SK-N-SH treated with all-trans-retinoic acid at 6 μM for 48 hours (cell line): ENCODE results near the gene PDLIM4.

Experiments used
- ATAC-seq: fragments of 200-7000 bp; cut with Tn5 transposase; 3 replicates; pipeline ENCODE4 v1.9.1; 2020; ENCODE audit warnings: mild to moderate bottlenecking, moderate library complexity
- ARNTL ChIP-seq: fragments of 450-650 bp; formaldehyde crosslinking; IDR thresholded peaks from 2 replicates; pipeline ENCODE4 v1.5.0; 2020; ENCODE audit warnings: low read depth, mild to moderate bottlenecking, moderate library complexity, borderline replicate concordance
- BACH2 ChIP-seq: fragments of 250-450 bp; sonication (Bioruptor Pico); IDR thresholded peaks from 2 replicates; pipeline ENCODE4 v1.9.0; 2021; ENCODE audit warnings: mild to moderate bottlenecking, borderline replicate concordance
- CSDC2 ChIP-seq: fragments of 250-450 bp; sonication (Bioruptor Pico); IDR thresholded peaks from 2 replicates; pipeline ENCODE4 v1.5.0; 2020; ENCODE audit warnings: mild to moderate bottlenecking, moderate library complexity
- ESRRG ChIP-seq: fragments of 250-450 bp; sonication (Bioruptor Pico); IDR thresholded peaks from 2 replicates; pipeline ENCODE4 v1.6.1; 2021; ENCODE audit warnings: mild to moderate bottlenecking
- GLIS3 ChIP-seq: fragments of 250-450 bp; sonication (Bioruptor Pico); IDR thresholded peaks from 2 replicates; pipeline ENCODE4 v1.5.0; 2020; ENCODE audit warnings: mild to moderate bottlenecking, moderate library complexity
- ISL1 ChIP-seq: fragments of 250-450 bp; sonication (Bioruptor Pico); IDR thresholded peaks from 2 replicates; pipeline ENCODE4 v2.1.2; 2022; ENCODE audit warnings: mild to moderate bottlenecking, moderate library complexity
- OSR1 ChIP-seq: fragments of 250-450 bp; sonication (Bioruptor Pico); IDR thresholded peaks from 2 replicates; pipeline ENCODE4 v1.8.0; 2022; ENCODE audit warnings: moderate library complexity, mild to moderate bottlenecking, inconsistent platforms
- PPARA ChIP-seq: fragments of 250-450 bp; sonication (Bioruptor Pico); IDR thresholded peaks from 2 replicates; pipeline ENCODE4 v1.5.0; 2020; ENCODE audit warnings: mild to moderate bottlenecking, borderline replicate concordance
- RARB ChIP-seq: fragments of 250-450 bp; sonication (Bioruptor Pico); IDR thresholded peaks from 2 replicates; pipeline ENCODE4 v1.8.0; 2021; ENCODE audit warnings: mild to moderate bottlenecking, moderate library complexity
- SNAI2 ChIP-seq: fragments of 250-450 bp; sonication (Bioruptor Pico); IDR thresholded peaks from 2 replicates; pipeline ENCODE4 v1.5.0; 2020; ENCODE audit warnings: mild to moderate bottlenecking, moderate library complexity
- TCF4 ChIP-seq: fragments of 250-450 bp; sonication (Bioruptor Pico); IDR thresholded peaks from 2 replicates; pipeline ENCODE4 v1.8.0; 2021; ENCODE audit warnings: mild to moderate bottlenecking, moderate library complexity, borderline replicate concordance
- TOX ChIP-seq: fragments of 250-450 bp; sonication (Bioruptor Pico); IDR thresholded peaks from 2 replicates; pipeline ENCODE4 v1.8.0; 2021; ENCODE audit warnings: mild to moderate bottlenecking, moderate library complexity, borderline replicate concordance
- ZC3H10 ChIP-seq: fragments of 250-450 bp; sonication (Bioruptor Pico); IDR thresholded peaks from 2 replicates; pipeline ENCODE4 v1.5.1; 2021; ENCODE audit warnings: mild to moderate bottlenecking, moderate library complexity
- ZFP3 ChIP-seq: fragments of 250-450 bp; sonication (Bioruptor Pico); IDR thresholded peaks from 2 replicates; pipeline ENCODE4 v1.5.0; 2020; ENCODE audit warnings: mild to moderate bottlenecking, moderate library complexity
- ZFP30 ChIP-seq: fragments of 450-650 bp; formaldehyde crosslinking; IDR thresholded peaks from 2 replicates; pipeline ENCODE4 v1.5.0; 2022; ENCODE audit warnings: mild to moderate bottlenecking, moderate library complexity
- ZNF565 ChIP-seq: fragments of 450-650 bp; formaldehyde crosslinking; conservative IDR thresholded peaks from 2 replicates; pipeline ENCODE4 v1.5.0; 2020; ENCODE audit warnings: low read depth, mild to moderate bottlenecking, moderate library complexity
- ZNF70 ChIP-seq: fragments of 450-650 bp; formaldehyde crosslinking; IDR thresholded peaks from 2 replicates; pipeline ENCODE4 v1.5.0; 2020; ENCODE audit warnings: mild to moderate bottlenecking, moderate library complexity
- ZNF8 ChIP-seq: fragments of 450-650 bp; formaldehyde crosslinking; IDR thresholded peaks from 2 replicates; pipeline ENCODE4 v1.5.0; 2020; ENCODE audit warnings: mild to moderate bottlenecking, moderate library complexity
- TF ChIP-seq, protein P1 (sequence below): fragments of 250-450 bp; sonication (Bioruptor Pico); IDR thresholded peaks from 2 replicates; pipeline ENCODE4 v1.8.0; 2021; ENCODE audit warnings: low read depth, mild to moderate bottlenecking, moderate library complexity, borderline replicate concordance
- TF ChIP-seq, protein P2 (sequence below): fragments of 250-450 bp; sonication (Bioruptor Pico); IDR thresholded peaks from 2 replicates; pipeline ENCODE4 v1.5.1; 2020; ENCODE audit warnings: low read depth, mild to moderate bottlenecking, moderate library complexity
- TF ChIP-seq, protein P3 (sequence below): fragments of 250-450 bp; sonication (Bioruptor Pico); IDR thresholded peaks from 2 replicates; pipeline ENCODE4 v1.8.0; 2020; ENCODE audit warnings: mild to moderate bottlenecking, moderate library complexity, borderline replicate concordance
- TF ChIP-seq, protein P4 (sequence below): fragments of 250-450 bp; sonication (Bioruptor Pico); IDR thresholded peaks from 2 replicates; pipeline ENCODE4 v1.5.0; 2020; ENCODE audit warnings: mild to moderate bottlenecking, moderate library complexity

Gene PDLIM4

DNA sequence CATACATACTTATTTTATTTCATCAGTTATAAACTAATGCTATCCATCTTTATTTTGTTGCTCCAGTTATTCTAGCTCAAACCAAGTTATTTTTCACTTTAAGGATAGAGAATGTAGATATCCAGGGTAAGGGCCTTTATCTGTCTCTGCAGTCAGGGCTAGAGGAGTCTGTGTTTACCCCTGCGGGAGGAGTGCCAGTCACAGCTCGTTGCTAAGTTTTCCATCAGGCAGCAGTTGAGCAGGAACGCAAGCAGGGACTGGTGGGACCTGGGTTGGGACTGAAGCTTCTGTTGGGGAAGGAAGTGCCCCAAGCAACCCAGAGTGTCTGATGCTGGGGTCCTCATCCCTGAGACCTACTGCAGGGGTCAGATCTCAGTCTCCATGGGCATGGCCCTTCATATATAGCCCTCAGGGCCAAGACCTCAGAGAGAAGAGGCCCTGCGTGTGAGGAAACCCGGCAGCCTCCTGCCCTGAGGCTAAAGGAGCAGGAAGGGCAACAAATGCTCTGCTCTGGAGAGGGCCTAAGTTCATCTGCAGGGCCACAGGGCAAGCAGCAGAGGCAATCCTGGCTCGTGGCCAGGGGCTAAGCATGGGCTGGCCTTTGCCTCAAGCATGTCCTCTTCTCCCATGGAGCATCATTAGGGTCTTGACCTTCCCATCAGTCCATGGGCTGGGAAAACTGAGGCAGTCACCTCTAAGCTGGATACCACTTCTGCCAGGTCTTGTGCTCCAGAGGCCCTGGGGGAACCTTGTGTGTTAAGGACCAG is 43.3 kb downstream of the PDLIM4 start:
- no peak for TF ChIP-seq ZNF70 (CRISPR knock-in tag)
- TF ChIP-seq, protein P1, sequence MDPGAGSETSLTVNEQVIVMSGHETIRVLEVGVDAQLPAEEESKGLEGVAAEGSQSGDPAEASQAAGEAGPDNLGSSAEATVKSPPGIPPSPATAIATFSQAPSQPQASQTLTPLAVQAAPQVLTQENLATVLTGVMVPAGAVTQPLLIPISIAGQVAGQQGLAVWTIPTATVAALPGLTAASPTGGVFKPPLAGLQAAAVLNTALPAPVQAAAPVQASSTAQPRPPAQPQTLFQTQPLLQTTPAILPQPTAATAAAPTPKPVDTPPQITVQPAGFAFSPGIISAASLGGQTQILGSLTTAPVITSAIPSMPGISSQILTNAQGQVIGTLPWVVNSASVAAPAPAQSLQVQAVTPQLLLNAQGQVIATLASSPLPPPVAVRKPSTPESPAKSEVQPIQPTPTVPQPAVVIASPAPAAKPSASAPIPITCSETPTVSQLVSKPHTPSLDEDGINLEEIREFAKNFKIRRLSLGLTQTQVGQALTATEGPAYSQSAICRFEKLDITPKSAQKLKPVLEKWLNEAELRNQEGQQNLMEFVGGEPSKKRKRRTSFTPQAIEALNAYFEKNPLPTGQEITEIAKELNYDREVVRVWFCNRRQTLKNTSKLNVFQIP (CRISPR knock-in tag), result no peak
- no peak for TF ChIP-seq SNAI2
- TF ChIP-seq GLIS3 (CRISPR knock-in tag), result no peak
- TF ChIP-seq, protein P2, sequence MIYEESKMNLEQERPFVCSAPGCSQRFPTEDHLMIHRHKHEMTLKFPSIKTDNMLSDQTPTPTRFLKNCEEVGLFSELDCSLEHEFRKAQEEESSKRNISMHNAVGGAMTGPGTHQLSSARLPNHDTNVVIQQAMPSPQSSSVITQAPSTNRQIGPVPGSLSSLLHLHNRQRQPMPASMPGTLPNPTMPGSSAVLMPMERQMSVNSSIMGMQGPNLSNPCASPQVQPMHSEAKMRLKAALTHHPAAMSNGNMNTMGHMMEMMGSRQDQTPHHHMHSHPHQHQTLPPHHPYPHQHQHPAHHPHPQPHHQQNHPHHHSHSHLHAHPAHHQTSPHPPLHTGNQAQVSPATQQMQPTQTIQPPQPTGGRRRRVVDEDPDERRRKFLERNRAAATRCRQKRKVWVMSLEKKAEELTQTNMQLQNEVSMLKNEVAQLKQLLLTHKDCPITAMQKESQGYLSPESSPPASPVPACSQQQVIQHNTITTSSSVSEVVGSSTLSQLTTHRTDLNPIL (CRISPR knock-in tag), result no peak
- TF ChIP-seq ISL1 (CRISPR knock-in tag), result no peak
- TF ChIP-seq, protein P3, sequence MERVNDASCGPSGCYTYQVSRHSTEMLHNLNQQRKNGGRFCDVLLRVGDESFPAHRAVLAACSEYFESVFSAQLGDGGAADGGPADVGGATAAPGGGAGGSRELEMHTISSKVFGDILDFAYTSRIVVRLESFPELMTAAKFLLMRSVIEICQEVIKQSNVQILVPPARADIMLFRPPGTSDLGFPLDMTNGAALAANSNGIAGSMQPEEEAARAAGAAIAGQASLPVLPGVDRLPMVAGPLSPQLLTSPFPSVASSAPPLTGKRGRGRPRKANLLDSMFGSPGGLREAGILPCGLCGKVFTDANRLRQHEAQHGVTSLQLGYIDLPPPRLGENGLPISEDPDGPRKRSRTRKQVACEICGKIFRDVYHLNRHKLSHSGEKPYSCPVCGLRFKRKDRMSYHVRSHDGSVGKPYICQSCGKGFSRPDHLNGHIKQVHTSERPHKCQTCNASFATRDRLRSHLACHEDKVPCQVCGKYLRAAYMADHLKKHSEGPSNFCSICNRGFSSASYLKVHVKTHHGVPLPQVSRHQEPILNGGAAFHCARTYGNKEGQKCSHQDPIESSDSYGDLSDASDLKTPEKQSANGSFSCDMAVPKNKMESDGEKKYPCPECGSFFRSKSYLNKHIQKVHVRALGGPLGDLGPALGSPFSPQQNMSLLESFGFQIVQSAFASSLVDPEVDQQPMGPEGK (CRISPR knock-in tag), result no peak
- TF ChIP-seq ZFP30 (CRISPR knock-in tag), result no peak
- no peak for TF ChIP-seq TCF4 (CRISPR knock-in tag)
- TF ChIP-seq BACH2 (CRISPR knock-in tag), result no peak
- TF ChIP-seq TOX (CRISPR knock-in tag), result no peak
- no peak for TF ChIP-seq ZFP3 (CRISPR knock-in tag)
- TF ChIP-seq PPARA (CRISPR knock-in tag), result no peak
- TF ChIP-seq ESRRG (CRISPR knock-in tag), result no peak
- no peak for TF ChIP-seq RARB (CRISPR knock-in tag)
- no peak for TF ChIP-seq CSDC2
- no peak for TF ChIP-seq ZNF565 (CRISPR knock-in tag)
- no peak for TF ChIP-seq ZNF8 (CRISPR knock-in tag)
- TF ChIP-seq, protein P4, sequence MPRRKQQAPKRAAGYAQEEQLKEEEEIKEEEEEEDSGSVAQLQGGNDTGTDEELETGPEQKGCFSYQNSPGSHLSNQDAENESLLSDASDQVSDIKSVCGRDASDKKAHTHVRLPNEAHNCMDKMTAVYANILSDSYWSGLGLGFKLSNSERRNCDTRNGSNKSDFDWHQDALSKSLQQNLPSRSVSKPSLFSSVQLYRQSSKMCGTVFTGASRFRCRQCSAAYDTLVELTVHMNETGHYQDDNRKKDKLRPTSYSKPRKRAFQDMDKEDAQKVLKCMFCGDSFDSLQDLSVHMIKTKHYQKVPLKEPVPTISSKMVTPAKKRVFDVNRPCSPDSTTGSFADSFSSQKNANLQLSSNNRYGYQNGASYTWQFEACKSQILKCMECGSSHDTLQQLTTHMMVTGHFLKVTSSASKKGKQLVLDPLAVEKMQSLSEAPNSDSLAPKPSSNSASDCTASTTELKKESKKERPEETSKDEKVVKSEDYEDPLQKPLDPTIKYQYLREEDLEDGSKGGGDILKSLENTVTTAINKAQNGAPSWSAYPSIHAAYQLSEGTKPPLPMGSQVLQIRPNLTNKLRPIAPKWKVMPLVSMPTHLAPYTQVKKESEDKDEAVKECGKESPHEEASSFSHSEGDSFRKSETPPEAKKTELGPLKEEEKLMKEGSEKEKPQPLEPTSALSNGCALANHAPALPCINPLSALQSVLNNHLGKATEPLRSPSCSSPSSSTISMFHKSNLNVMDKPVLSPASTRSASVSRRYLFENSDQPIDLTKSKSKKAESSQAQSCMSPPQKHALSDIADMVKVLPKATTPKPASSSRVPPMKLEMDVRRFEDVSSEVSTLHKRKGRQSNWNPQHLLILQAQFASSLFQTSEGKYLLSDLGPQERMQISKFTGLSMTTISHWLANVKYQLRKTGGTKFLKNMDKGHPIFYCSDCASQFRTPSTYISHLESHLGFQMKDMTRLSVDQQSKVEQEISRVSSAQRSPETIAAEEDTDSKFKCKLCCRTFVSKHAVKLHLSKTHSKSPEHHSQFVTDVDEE, result no peak
- TF ChIP-seq, all 23 proteins: peak for 0
- no peak for ATAC-seq

DNA sequence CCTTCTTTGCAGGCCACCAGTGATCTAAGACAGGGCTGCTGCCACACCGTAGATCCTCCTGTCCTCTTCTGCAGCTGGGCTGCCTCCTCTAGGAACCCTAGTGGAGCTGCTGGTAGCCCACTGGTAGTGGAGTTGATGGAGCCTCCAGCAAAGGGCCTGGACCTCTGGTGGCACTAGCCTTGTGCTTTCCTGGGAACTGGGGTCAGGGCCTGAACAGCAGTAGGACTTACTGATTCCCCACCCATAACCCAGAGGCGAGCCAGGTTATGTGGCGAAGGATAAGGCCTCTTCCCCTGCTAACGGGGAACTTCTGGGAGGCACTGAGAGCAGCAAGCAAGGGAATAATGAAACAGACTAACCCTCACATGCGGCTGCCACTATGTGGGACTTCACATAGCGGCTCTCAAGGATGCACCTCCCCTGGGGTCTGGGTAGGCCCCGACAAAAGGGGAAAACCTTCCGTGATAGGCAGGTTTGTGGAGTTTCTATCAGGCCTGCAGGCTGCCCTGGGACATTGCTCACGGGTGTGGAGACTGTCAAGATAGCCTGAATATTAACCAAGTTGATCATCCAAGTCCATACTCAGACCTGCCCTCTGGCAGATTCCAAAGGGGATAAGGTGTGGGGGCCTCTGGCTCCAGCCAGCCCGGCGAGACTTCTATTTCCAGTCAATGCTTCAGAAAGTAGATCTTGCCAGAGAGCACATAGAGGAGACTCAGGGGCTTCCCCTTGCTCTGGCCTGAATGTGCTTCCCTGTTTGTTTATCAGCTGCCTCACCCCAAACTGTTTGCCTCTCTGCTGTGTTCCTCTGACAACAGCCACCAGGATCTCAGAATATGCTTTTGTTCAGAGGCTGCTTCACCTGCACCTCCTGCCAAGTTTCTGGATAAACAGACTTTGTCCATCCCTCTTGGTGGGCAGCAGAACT is 44.1 kb downstream of the PDLIM4 start:
- no peak for TF ChIP-seq TOX (CRISPR knock-in tag)
- TF ChIP-seq TCF4 (CRISPR knock-in tag), result no peak
- no peak for TF ChIP-seq OSR1 (CRISPR knock-in tag)
- TF ChIP-seq, protein P2 (CRISPR knock-in tag), result no peak
- no peak for TF ChIP-seq ZC3H10 (CRISPR knock-in tag)
- no peak for TF ChIP-seq ARNTL
- no peak for TF ChIP-seq BACH2 (CRISPR knock-in tag)
- no peak for TF ChIP-seq SNAI2
- TF ChIP-seq GLIS3 (CRISPR knock-in tag), result no peak
- no peak for ATAC-seq
